NAMALWA (cell line): ENCODE measurements around the gene POLR1A.
A peak's percentile ranks its signal among the peaks of the same experiment; 100 is the strongest.

Experiments
- DNase-seq: peaks from one replicate; pipeline ENCODE4 v3.0.0-alpha.2; 2015; ENCODE audit warnings: low spot score

The POLR1A gene

GRCh38 chr2:86105252-86105968 is at the start of gene POLR1A:
TSS of gene POLR1A (minus strand) at chr2:86105886. CDS start at chr2:86105776, 110 bp downstream.
- DNase-seq, result peak; percentile 93

GRCh38 chr2:86150502-86150901 is 44.8 kb upstream of the POLR1A start:
- no peak for DNase-seq

GRCh38 chr2:86147793-86148192 is 42.1 kb upstream of the POLR1A start:
- no peak for DNase-seq

GRCh38 chr2:86143926-86144685 is 38.4 kb upstream of the POLR1A start:
- DNase-seq, result no peak

- DNase-seq, result no peak
Observed at GRCh38 chr2:86143307-86143706, 37.6 kb upstream of the POLR1A start.

DNA sequence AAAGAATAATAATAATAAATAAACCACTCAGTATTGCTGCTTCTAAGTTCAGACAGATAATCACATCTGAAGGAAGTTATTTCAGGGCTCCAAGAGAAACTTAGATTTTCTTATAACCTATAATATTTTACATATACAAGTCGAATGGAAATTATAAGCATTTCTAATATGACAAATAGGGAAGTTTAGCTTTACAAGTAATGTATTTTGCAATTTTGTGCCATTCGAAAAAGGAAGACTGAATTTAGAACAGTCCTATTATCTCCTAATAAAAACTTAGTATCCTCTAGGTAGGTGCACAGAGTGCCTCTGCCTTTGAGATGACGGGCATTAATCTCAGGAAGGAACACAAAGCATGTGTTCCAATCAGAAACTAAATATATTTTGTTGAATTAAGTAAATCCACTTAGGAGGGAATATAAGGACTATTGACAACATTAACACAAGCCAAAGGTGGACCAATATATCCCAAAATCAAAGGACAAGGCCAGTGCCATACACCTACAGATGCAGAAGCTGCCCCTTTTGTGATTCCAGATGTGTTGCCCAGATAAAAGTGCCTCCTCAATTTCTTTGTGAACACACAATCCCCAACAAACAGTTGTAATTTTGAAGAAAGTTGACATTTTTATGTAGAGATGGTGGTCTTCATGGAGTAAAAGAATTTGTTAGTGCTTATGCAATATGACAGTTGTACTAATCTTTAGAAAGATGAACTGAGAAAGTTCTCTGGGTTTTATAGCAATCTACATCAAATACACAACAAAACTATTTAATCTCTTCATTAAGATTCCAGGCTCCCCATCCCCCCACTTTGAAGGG is 37.0 kb upstream of the POLR1A start:
- no peak for DNase-seq

GRCh38 chr2:86140969-86141392 is 35.3 kb upstream of the POLR1A start:
- DNase-seq, result no peak

GRCh38 chr2:86139981-86140380 is 34.3 kb upstream of the POLR1A start:
- DNase-seq, result no peak

- no peak for DNase-seq
Observed at GRCh38 chr2:86138736-86139625, 33.3 kb upstream of the POLR1A start.

DNA sequence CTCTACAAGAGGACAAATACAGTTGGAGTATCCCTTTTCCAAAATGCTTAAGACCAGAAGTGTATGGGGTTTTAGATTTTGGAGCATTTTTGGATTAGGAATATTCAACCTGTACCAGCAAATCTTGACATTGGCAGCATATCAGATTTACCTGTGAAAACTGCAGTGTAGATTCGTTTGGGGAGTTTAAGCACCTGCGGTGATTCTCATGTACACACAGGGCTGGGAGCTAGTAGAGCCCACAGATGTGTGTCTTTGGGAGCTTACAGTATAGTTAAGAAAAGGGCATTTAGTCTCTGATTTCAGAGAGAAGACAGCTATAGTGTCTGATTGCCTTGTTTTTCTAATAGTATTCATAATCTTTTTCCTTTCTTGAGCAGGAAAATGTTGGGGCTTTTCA is 30.5 kb upstream of the POLR1A start:
- DNase-seq, result no peak

DNA sequence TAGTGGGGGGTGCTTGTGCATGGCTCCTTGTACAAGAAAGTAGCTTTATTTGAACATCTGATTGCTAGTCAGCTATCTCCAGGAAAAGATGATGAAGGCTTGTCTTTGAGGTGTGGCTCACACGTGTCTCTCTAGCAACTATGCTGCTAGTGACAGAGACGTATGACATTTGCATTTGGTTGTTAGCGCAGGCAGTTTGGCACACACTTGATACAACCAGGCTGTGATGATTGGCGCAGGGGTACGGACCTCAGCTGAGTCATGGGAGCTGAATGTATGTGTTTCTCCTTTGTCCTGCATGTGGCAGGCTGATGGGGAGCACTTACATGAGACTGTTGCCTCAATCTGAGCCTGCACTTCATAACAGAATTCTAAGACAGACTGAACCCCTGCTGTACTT is 30.0 kb upstream of the POLR1A start:
- DNase-seq, result no peak

- DNase-seq, result no peak
Observed at GRCh38 chr2:86134709-86135108, 29.0 kb upstream of the POLR1A start.

- DNase-seq, result no peak
Observed at GRCh38 chr2:86124683-86125082, 19.0 kb upstream of the POLR1A start.

GRCh38 chr2:86123328-86123925 is 17.7 kb upstream of the POLR1A start:
- no peak for DNase-seq

GRCh38 chr2:86118130-86118529 is 12.4 kb upstream of the POLR1A start:
- no peak for DNase-seq

GRCh38 chr2:86107031-86107430 is 1.3 kb upstream of the POLR1A start:
- peak; percentile 33 for DNase-seq

- peak; percentile 97 for DNase-seq
Observed at GRCh38 chr2:86105969-86106945, 571 bp upstream of the POLR1A start, which contains the start of gene PTCD3. TSS of gene PTCD3 (plus strand) at chr2:86106235. CDS start at chr2:86106248, 13 bp downstream.

- DNase-seq, result no peak
Observed at GRCh38 chr2:86102157-86102556, 3.5 kb downstream of the POLR1A start.

GRCh38 chr2:86097913-86098312 is 7.8 kb downstream of the POLR1A start:
- DNase-seq, result no peak
